H1 (cell line): ENCODE measurements around the gene NID1. TPM values are rescaled to one million over a fixed set of nuclear protein-coding genes. Genes with fewer than 3 reads are reported as not detected.

Source experiments
- CTCF ChIA-PET: fragments of 300-600 bp; sonication (Branson Sonifier 250); formaldehyde crosslinking; loops from one replicate; lab custom pipeline; 2021; ENCODE audit not compliant: partially characterized antibody; lab: Charles Lee
- POLR2A ChIA-PET: fragments of 300-600 bp; sonication (Branson Sonifier 250); formaldehyde crosslinking; loops from one replicate; lab custom pipeline; 2021; ENCODE audit warnings: inconsistent platforms; ENCODE audit not compliant: partially characterized antibody; lab: Charles Lee
- DNase-seq, 2 experiments: peaks; one replicate each; pipeline versions ENCODE4 v3.0.0 to v3.0.0-alpha.2; 2010 to 2022; ENCODE audit warnings: low spot score in 2 of 2, low read depth in 1 of 2, mixed read lengths in 1 of 2
- FAIRE-seq: peaks from 2 replicates; lab custom pipeline; 2011; peaks lifted over from hg19 to GRCh38; lab: Jason Lieb, UNC
- H2AFZ ChIP-seq: 2 replicates; pipeline ENCODE4 v1.8.1; 2012; ENCODE audit warnings: low read length, inconsistent platforms
- H2AK5ac ChIP-seq: 2 replicates; pipeline ENCODE4 v1.6.1; 2013; ENCODE audit warnings: low read depth, low read length
- H2BK120ac ChIP-seq: replicated peaks from 2 replicates; pipeline ENCODE3; 2013; ENCODE audit warnings: low read depth, low read length, inconsistent platforms
- H2BK12ac ChIP-seq: 2 replicates; pipeline ENCODE4 v1.6.1; 2013; ENCODE audit warnings: low read depth, low read length
- H2BK15ac ChIP-seq: 2 replicates; pipeline ENCODE4 v1.6.1; 2013; ENCODE audit warnings: low read length
- H2BK20ac ChIP-seq: 2 replicates; pipeline ENCODE4 v1.6.1; 2013; ENCODE audit warnings: low read length
- H2BK5ac ChIP-seq: 2 replicates; pipeline ENCODE4 v1.6.1; 2013; ENCODE audit warnings: low read depth, low read length
- H3K14ac ChIP-seq: 2 replicates; pipeline ENCODE4 v1.6.1; 2013; ENCODE audit warnings: inconsistent platforms; ENCODE audit not compliant: insufficient read length
- H3K18ac ChIP-seq: 2 replicates; pipeline ENCODE4 v1.6.1; 2013; ENCODE audit warnings: low read length; ENCODE audit errors: extremely low read depth
- H3K23ac ChIP-seq: 2 replicates; pipeline ENCODE4 v1.6.1; 2013; ENCODE audit warnings: inconsistent platforms; ENCODE audit not compliant: insufficient read length
- H3K23me2 ChIP-seq: 2 replicates; pipeline ENCODE4 v1.6.1; 2013; ENCODE audit warnings: low read depth, low read length
- H3K27ac ChIP-seq: 2 replicates; pipeline ENCODE4 v1.6.1; 2011; ENCODE audit warnings: low read depth, low read length, inconsistent platforms
- H3K27me3 ChIP-seq, 4 experiments: replicated peaks in 1 of 4; 1 replicate in 1 of 4; 2 replicates in 3 of 4; pipeline versions ENCODE4 v1.6.1 to v1.8.1; 2011 to 2013; ENCODE audit warnings: low read length in 3 of 4, mild to moderate bottlenecking in 3 of 4, inconsistent platforms in 2 of 4, mixed read lengths in 2 of 4, moderate library complexity in 1 of 4; ENCODE audit not compliant: control insufficient read depth in 3 of 4, insufficient read depth in 3 of 4; ENCODE audit errors: extremely low read depth in 1 of 4
- H3K36me3 ChIP-seq, 4 experiments: 2 replicates each; pipeline versions ENCODE4 v1.6.1 to v1.8.1; 2011 to 2013; ENCODE audit warnings: mild to moderate bottlenecking in 4 of 4, low read length in 3 of 4, moderate library complexity in 2 of 4, control low read depth in 1 of 4, inconsistent platforms in 1 of 4; ENCODE audit not compliant: insufficient read depth in 4 of 4, control insufficient read depth in 2 of 4
- H3K4ac ChIP-seq: replicated peaks from 2 replicates; pipeline ENCODE3; 2013; ENCODE audit warnings: low read length, low read depth, mixed read lengths, inconsistent platforms; ENCODE audit not compliant: insufficient read length
- H3K4me1 ChIP-seq, 4 experiments: replicated peaks in 1 of 4; 1 replicate in 1 of 4; 2 replicates in 3 of 4; pipeline versions ENCODE4 v1.6.1 to v1.8.1; 2011 to 2013; ENCODE audit warnings: low read length in 3 of 4, inconsistent platforms in 2 of 4, mixed read lengths in 1 of 4; ENCODE audit not compliant: insufficient read depth in 4 of 4, control insufficient read depth in 3 of 4
- H3K4me2 ChIP-seq, 2 experiments: 2 replicates each; pipeline versions ENCODE4 v1.6.1 to v1.8.1; 2011 to 2013; ENCODE audit warnings: low read depth in 2 of 2, low read length in 2 of 2, control low read depth in 1 of 2, inconsistent platforms in 1 of 2, mild to moderate bottlenecking in 1 of 2; ENCODE audit not compliant: insufficient read depth in 1 of 2
- H3K4me3 ChIP-seq, 4 experiments: fragments of 200-600, 300-600 bp in 1 of 4; sonication (generic), shearing (Covaris generic), sonication (Bioruptor Twin) in 1 of 4; 2 replicates each; pipeline versions ENCODE4 v1.5.1 to v1.8.1; 2011 to 2016; ENCODE audit warnings: low read length in 4 of 4, low read depth in 3 of 4, control low read depth in 2 of 4, inconsistent platforms in 2 of 4, mild to moderate bottlenecking in 2 of 4, mixed read lengths in 1 of 4, moderate library complexity in 1 of 4; ENCODE audit not compliant: insufficient read depth in 2 of 4; ENCODE audit errors: extremely low read depth in 1 of 4
- H3K56ac ChIP-seq: replicated peaks from 2 replicates; pipeline ENCODE3; 2013; ENCODE audit warnings: low read depth, mild to moderate bottlenecking, mixed read lengths, low read length, inconsistent platforms; ENCODE audit not compliant: insufficient read length
- H3K79me1 ChIP-seq: 2 replicates; pipeline ENCODE4 v1.6.1; 2013; ENCODE audit warnings: low read depth, low read length, control low read depth
- H3K79me2 ChIP-seq, 2 experiments: 2 replicates each; pipeline versions ENCODE4 v1.6.1 to v1.8.1; 2012 to 2013; ENCODE audit warnings: low read length in 2 of 2, mild to moderate bottlenecking in 2 of 2, inconsistent platforms in 1 of 2; ENCODE audit not compliant: insufficient read depth in 2 of 2, control insufficient read depth in 1 of 2
- H3K9ac ChIP-seq, 4 experiments: replicated peaks in 1 of 4; 1 replicate in 1 of 4; 2 replicates in 3 of 4; pipeline versions ENCODE4 v1.6.1 to v1.8.1; 2011 to 2013; ENCODE audit warnings: low read depth in 3 of 4, low read length in 3 of 4, control low read depth in 2 of 4, mild to moderate bottlenecking in 2 of 4, moderate library complexity in 2 of 4, inconsistent platforms in 1 of 4; ENCODE audit errors: extremely low read depth in 1 of 4
- H3K9me3 ChIP-seq, 2 experiments: 2 replicates each; pipeline versions ENCODE4 v1.6.1 to v1.8.1; 2012 to 2013; ENCODE audit warnings: mild to moderate bottlenecking in 2 of 2, moderate library complexity in 2 of 2, control low read depth in 1 of 2, inconsistent platforms in 1 of 2, low read depth in 1 of 2, low read length in 1 of 2, mixed read lengths in 1 of 2; ENCODE audit not compliant: insufficient read depth in 2 of 2
- H4K20me1 ChIP-seq, 2 experiments: replicated peaks in 1 of 2; 2 replicates each; pipeline versions ENCODE3 to v1.8.1; 2011 to 2013; ENCODE audit warnings: inconsistent platforms in 2 of 2, low read length in 2 of 2, mild to moderate bottlenecking in 1 of 2; ENCODE audit not compliant: insufficient read depth in 2 of 2, control insufficient read depth in 1 of 2
- H4K5ac ChIP-seq: 2 replicates; pipeline ENCODE4 v1.6.1; 2013; ENCODE audit warnings: low read length, low read depth, mixed read lengths, inconsistent platforms; ENCODE audit not compliant: insufficient read length
- H4K8ac ChIP-seq: 2 replicates; pipeline ENCODE4 v1.8.0; 2013; ENCODE audit warnings: mild to moderate bottlenecking, moderate library complexity, low read length, inconsistent platforms; ENCODE audit not compliant: insufficient read depth; ENCODE audit errors: extremely low read depth
- H4K91ac ChIP-seq: replicated peaks from 2 replicates; pipeline ENCODE3; 2013; ENCODE audit warnings: low read length, mixed read lengths, inconsistent platforms; ENCODE audit not compliant: insufficient read length
- EP300 ChIP-seq, 2 experiments: IDR thresholded peaks; 1 replicate in 1 of 2; 2 replicates in 1 of 2; pipeline ENCODE4 v1.6.1; 2011 to 2012; ENCODE audit warnings: low read depth in 2 of 2, low read length in 2 of 2, mild to moderate bottlenecking in 2 of 2, borderline replicate concordance in 1 of 2, inconsistent platforms in 1 of 2, moderate library complexity in 1 of 2
- GABPA ChIP-seq: IDR thresholded peaks from 2 replicates; pipeline ENCODE4 v1.6.1; 2011; ENCODE audit warnings: mild to moderate bottlenecking, low read length, moderate library complexity, borderline replicate concordance; ENCODE audit not compliant: insufficient read depth
- GTF2F1 ChIP-seq: IDR thresholded peaks from 2 replicates; pipeline ENCODE4 v1.6.1; 2012; ENCODE audit warnings: low read depth, low read length, improper control_type of control experiment, borderline replicate concordance
- KDM1A ChIP-seq: fragments of 200-600, 300-600 bp; sonication (generic); IDR thresholded peaks from 2 replicates; pipeline ENCODE4 v1.7.1; 2016; ENCODE audit warnings: mild to moderate bottlenecking, low read length, borderline replicate concordance
- KDM4A ChIP-seq: IDR thresholded peaks from one replicate; pipeline ENCODE4 v1.7.1; 2012; ENCODE audit warnings: low read depth, mild to moderate bottlenecking, moderate library complexity, low read length, inconsistent platforms; ENCODE audit not compliant: severe bottlenecking
- NANOG ChIP-seq: IDR thresholded peaks from 2 replicates; pipeline ENCODE4 v1.6.1; 2011; ENCODE audit warnings: low read length, low read depth, mild to moderate bottlenecking, inconsistent platforms; ENCODE audit not compliant: insufficient read depth, poor library complexity, severe bottlenecking
- RBBP5 ChIP-seq: IDR thresholded peaks from 2 replicates; pipeline ENCODE4 v1.7.1; 2012; ENCODE audit warnings: low read depth, mild to moderate bottlenecking, inconsistent platforms, low read length, moderate library complexity, borderline replicate concordance
- SP1 ChIP-seq: IDR thresholded peaks from 2 replicates; pipeline ENCODE4 v1.6.1; 2011; ENCODE audit warnings: low read depth, low read length
- SRF ChIP-seq: IDR thresholded peaks from 2 replicates; pipeline ENCODE4 v1.6.1; 2011; ENCODE audit warnings: mild to moderate bottlenecking, low read depth, low read length, moderate library complexity
- WGBS, 2 experiments: shearing (Covaris generic) in 1 of 2; methylation state at CpG; one replicate each; pipeline versions ENCODE4 v1.1.6 to v1.1.7; 2013 to 2015; ENCODE audit warnings: low lambda C conversion rate in 2 of 2, mixed read lengths in 2 of 2, inconsistent platforms in 1 of 2, low coverage in 1 of 2, missing lambda C conversion rate in 1 of 2; ENCODE audit not compliant: insufficient replicate concordance in 2 of 2, insufficient coverage in 1 of 2, insufficient read length in 1 of 2; ENCODE audit errors: extremely low coverage in 1 of 2, missing lambda C conversion rate in 1 of 2; 5-methylcytosine and 5-hydroxymethylcytosine counted together
- polyA plus RNA-seq, 7 experiments: library from polyadenylated mRNA; depleted of rRNA in 3 of 7; stranded (reverse) in 5 of 7; unstranded in 2 of 7; fragments of >200 nt in 5 of 7; fragments of 200-250 nt in 2 of 7; gene quantifications; 1 replicate in 5 of 7; 2 replicates in 1 of 7; 4 replicates in 1 of 7; pipeline versions ENCODE4 v1.2.1 to v1.2.3, GENCODE V29; 2011 to 2013; ENCODE audit warnings: missing spikeins in 2 of 7, mixed read lengths in 2 of 7
- total RNA-seq: library from RNA; stranded (reverse); fragmentation: NEBNext Ultra II Directional; extraction: Animal tissue kit (Norgen Biotek cat#: 25700); gene quantifications from 2 replicates; pipeline ENCODE4 v1.2.1, GENCODE V29; 2021
- TF ChIP-seq, protein P1 (sequence below): IDR thresholded peaks from 2 replicates; pipeline ENCODE4 v1.6.1; 2012; ENCODE audit warnings: low read length, inconsistent platforms
- TF ChIP-seq, protein P2 (sequence below): IDR thresholded peaks from 2 replicates; pipeline ENCODE4 v1.6.1; 2012; ENCODE audit warnings: inconsistent platforms

The NID1 gene
- total and polyA plus RNA-seq, 2 of the 8 experiments (the other 6 are each of a cell fraction or from before 2014, with no cell fraction given): 20.9 to 25.4 TPM

DNA sequence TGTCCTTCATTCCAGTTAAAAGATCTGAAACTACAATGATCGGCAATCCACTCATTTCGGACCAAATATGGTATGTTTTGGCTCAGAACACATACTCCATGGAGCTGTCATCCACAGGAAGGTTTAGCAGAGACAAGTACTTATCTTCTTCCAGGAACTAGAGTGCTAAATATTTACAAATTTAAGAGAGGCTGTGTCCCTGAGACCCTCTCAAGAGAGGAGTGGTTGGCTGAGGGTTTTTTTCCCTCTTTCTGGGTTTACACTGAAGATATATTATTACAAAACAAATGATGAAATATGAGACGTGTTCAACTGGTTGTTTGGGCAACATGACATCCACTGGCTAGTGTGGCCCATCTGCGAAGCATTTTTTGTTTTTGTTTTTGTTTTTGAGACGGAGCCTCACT, 25.9 kb upstream of the NID1 start:
- Histone ChIP-seq H2BK5ac (no peak overlapping the region), H3K4ac (no peak overlapping the region), H3K14ac (no peak overlapping the region), H4K20me1 (peaks cover 0 to under 1% of the 10 kb centered on the region in 2 experiments), H4K91ac (no peak overlapping the region), H4K5ac (no peak overlapping the region), H4K8ac (no peak overlapping the region), H3K79me2 (no peaks in the 10 kb centered on the region), H3K9me3 (0 out of 4 replicates have a peak, but pooled peaks cover 0 to 2% of the 10 kb centered on the region in 2 experiments), H3K79me1 (no peaks in the 10 kb centered on the region), H3K9ac (no peak overlapping the region), H2BK12ac (no peak overlapping the region), H3K18ac (no peak overlapping the region), H2BK120ac (no peak overlapping the region), H2BK15ac (no peak overlapping the region), H3K36me3 (no peaks in the 10 kb centered on the region), H2AFZ (no peak overlapping the region), H2AK5ac (no peak overlapping the region), H3K4me1 (no peaks in the 10 kb centered on the region; a peak in 1 of 7 replicates), H3K23me2 (peaks cover 4% of the 10 kb centered on the region; the same call in 1 of the 2 replicates), H3K4me3 (no peak overlapping the region), H3K27me3 (no peaks in the 10 kb centered on the region), H3K56ac (no peak overlapping the region), H3K27ac (no peak overlapping the region), H3K23ac (no peak overlapping the region), H3K4me2 (no peak overlapping the region), H2BK20ac (no peak overlapping the region)
- DNase-seq: no peak
- 85% methylated on average over 5 of the region's 5 CpGs; no CpG with 5 or more reads in 1 of the 2 experiments for WGBS, 2 experiments
- POLR2A ChIA-PET: no interaction called here
- no peak for FAIRE-seq
- CTCF ChIA-PET: interaction anchor here (1.7 kb wide), 1 partner anchor 119 kb away, joined by 4 read pairs; no protein-coding TSS in a partner anchor
- no peak for TF ChIP-seq GABPA
- TF ChIP-seq SRF: no peak
- no peak for TF ChIP-seq KDM4A
- TF ChIP-seq NANOG: no peak
- TF ChIP-seq, protein P1, sequence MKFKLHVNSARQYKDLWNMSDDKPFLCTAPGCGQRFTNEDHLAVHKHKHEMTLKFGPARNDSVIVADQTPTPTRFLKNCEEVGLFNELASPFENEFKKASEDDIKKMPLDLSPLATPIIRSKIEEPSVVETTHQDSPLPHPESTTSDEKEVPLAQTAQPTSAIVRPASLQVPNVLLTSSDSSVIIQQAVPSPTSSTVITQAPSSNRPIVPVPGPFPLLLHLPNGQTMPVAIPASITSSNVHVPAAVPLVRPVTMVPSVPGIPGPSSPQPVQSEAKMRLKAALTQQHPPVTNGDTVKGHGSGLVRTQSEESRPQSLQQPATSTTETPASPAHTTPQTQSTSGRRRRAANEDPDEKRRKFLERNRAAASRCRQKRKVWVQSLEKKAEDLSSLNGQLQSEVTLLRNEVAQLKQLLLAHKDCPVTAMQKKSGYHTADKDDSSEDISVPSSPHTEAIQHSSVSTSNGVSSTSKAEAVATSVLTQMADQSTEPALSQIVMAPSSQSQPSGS: no peak
- no peak for TF ChIP-seq SP1
- no peak for TF ChIP-seq GTF2F1
- TF ChIP-seq EP300 (IDR thresholded peaks at IDR 0.05; ENCODE audit: borderline replicate concordance in 1 of 2, low read depth in 2 of 2, low read length in 2 of 2): no peak
- TF ChIP-seq, protein P2, sequence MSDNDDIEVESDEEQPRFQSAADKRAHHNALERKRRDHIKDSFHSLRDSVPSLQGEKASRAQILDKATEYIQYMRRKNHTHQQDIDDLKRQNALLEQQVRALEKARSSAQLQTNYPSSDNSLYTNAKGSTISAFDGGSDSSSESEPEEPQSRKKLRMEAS: no peak
- TF ChIP-seq RBBP5: no peak
- no peak for TF ChIP-seq KDM1A
